Activated naive CD8-positive, alpha-beta T cell treated with anti-CD3 and anti-CD28 coated beads, Interleukin-2, amount 50 U/mL, for 16 hours (primary cell): ENCODE data around the gene SYS1.
"Not testable (repeated sequence)": the region's sequence is repeated elsewhere in the genome, so short reads cannot be mapped to it uniquely, and the experiment has no call there.

Experiments
- DNase-seq: peaks from one replicate; pipeline ENCODE4 v3.0.0-alpha.2; 2020; ENCODE audit warnings: low read depth, low spot score

SYS1 gene

GRCh38 chr20:45339799-45340198 is 23.2 kb upstream of the SYS1 start:
- DNase-seq: no peak

- no peak for DNase-seq
Measured at GRCh38 chr20:45340236-45340847, 22.6 kb upstream of the SYS1 start.

GRCh38 chr20:45340951-45341350 is 22.0 kb upstream of the SYS1 start:
- DNase-seq: no peak

- no peak for DNase-seq
Measured at GRCh38 chr20:45341579-45341938, 21.4 kb upstream of the SYS1 start.

GRCh38 chr20:45341939-45342854 is 20.8 kb upstream of the SYS1 start:
- no peak for DNase-seq

GRCh38 chr20:45342855-45343531 is 20.0 kb upstream of the SYS1 start:
- no peak for DNase-seq

- no peak for DNase-seq
Measured at GRCh38 chr20:45343532-45344167, 19.3 kb upstream of the SYS1 start.

- no peak for DNase-seq
Measured at GRCh38 chr20:45344168-45344860, 18.6 kb upstream of the SYS1 start.

GRCh38 chr20:45345104-45345936 is 17.6 kb upstream of the SYS1 start:
- no peak for DNase-seq

- DNase-seq: no peak
Measured at GRCh38 chr20:45346291-45346718, 16.7 kb upstream of the SYS1 start.

GRCh38 chr20:45346851-45347250 is 16.1 kb upstream of the SYS1 start:
- DNase-seq: no peak

GRCh38 chr20:45347297-45347935 is 15.5 kb upstream of the SYS1 start:
- DNase-seq: no peak

- peak; percentile 11 for DNase-seq
Measured at GRCh38 chr20:45347936-45348778, 14.8 kb upstream of the SYS1 start, which contains the start of gene SDC4. Gene SDC4, minus strand, starts transcription at chr20:45348424. Its CDS starts 40 bp downstream, at chr20:45348384.

- no peak for DNase-seq
Measured at GRCh38 chr20:45350217-45350616, 12.7 kb upstream of the SYS1 start.

- DNase-seq: not testable (repeated sequence)
Measured at GRCh38 chr20:45350795-45351194, 12.2 kb upstream of the SYS1 start.

GRCh38 chr20:45352729-45353128 is 10.2 kb upstream of the SYS1 start:
- no peak for DNase-seq

GRCh38 chr20:45353746-45354145 is 9.2 kb upstream of the SYS1 start:
- DNase-seq: no peak

GRCh38 chr20:45354423-45355208 is 8.3 kb upstream of the SYS1 start:
- no peak for DNase-seq
